GM18858 (cell line): ENCODE data around the gene ZEB1.
"Not testable (repeated sequence)": the region's sequence is repeated elsewhere in the genome, so short reads cannot be mapped to it uniquely, and the experiment has no call there.

Experiments
- ATAC-seq: cut with Tn5 transposase; IDR thresholded peaks from one replicate; pipeline ENCODE4 v1.9.1; 2021; ENCODE audit not compliant: unreplicated experiment

ZEB1 gene

GRCh38 chr10:31318382-31318853 is 598 bp upstream of the ZEB1 start:
- ATAC-seq: peak; percentile 50

- ATAC-seq: peak; percentile 14
These were observed 860 bp downstream of the ZEB1 start for GRCh38 chr10:31319602-31320549.

- no peak for ATAC-seq
These were observed 1.7 kb downstream of the ZEB1 start for GRCh38 chr10:31320550-31321211.

GRCh38 chr10:31321396-31321941 is 2.5 kb downstream of the ZEB1 start:
- no peak for ATAC-seq

GRCh38 chr10:31322647-31323046 is 3.6 kb downstream of the ZEB1 start:
- no peak for ATAC-seq

- ATAC-seq: no peak
These were observed 21.3 kb downstream of the ZEB1 start for GRCh38 chr10:31340343-31340742.

GRCh38 chr10:31341552-31341951 is 22.5 kb downstream of the ZEB1 start:
- no peak for ATAC-seq

- ATAC-seq: no peak
These were observed 24.0 kb downstream of the ZEB1 start for GRCh38 chr10:31343009-31343408.

- ATAC-seq: no peak
These were observed 24.5 kb downstream of the ZEB1 start for GRCh38 chr10:31343551-31343950.

GRCh38 chr10:31345886-31346285 is 26.9 kb downstream of the ZEB1 start:
- no peak for ATAC-seq

- ATAC-seq: no peak
These were observed 27.9 kb downstream of the ZEB1 start for GRCh38 chr10:31346953-31347352.

GRCh38 chr10:31347705-31348104 is 28.7 kb downstream of the ZEB1 start:
- no peak for ATAC-seq

- ATAC-seq: no peak
These were observed 31.9 kb downstream of the ZEB1 start for GRCh38 chr10:31350891-31351290.

GRCh38 chr10:31352436-31353226 is 33.6 kb downstream of the ZEB1 start:
- ATAC-seq: no peak

GRCh38 chr10:31353574-31353973 is 34.6 kb downstream of the ZEB1 start:
- peak; percentile 94 for ATAC-seq

- ATAC-seq: no peak
These were observed 39.8 kb downstream of the ZEB1 start for GRCh38 chr10:31358688-31359330.

GRCh38 chr10:31359979-31360378 is 41.0 kb downstream of the ZEB1 start:
- ATAC-seq: no peak

- ATAC-seq: not testable (repeated sequence)
These were observed 42.5 kb downstream of the ZEB1 start for GRCh38 chr10:31361475-31361874.

GRCh38 chr10:31362023-31362641 is 43.1 kb downstream of the ZEB1 start:
- no peak for ATAC-seq

- ATAC-seq: not testable (repeated sequence)
These were observed 44.7 kb downstream of the ZEB1 start for GRCh38 chr10:31363696-31364095.
